ENCODE data around the gene INSYN2B.

The INSYN2B gene

GRCh38 chr5:169922474-169922873 lies 57.8 kb downstream of the INSYN2B start:
- FAIRE-seq = no peak

GRCh38 chr5:169921949-169922348 lies 58.3 kb downstream of the INSYN2B start:
- FAIRE-seq = no peak

- FAIRE-seq = no peak
Observed at GRCh38 chr5:169921384-169921783, 58.9 kb downstream of the INSYN2B start.

- no peak for FAIRE-seq
Observed at GRCh38 chr5:169920474-169920873, 59.8 kb downstream of the INSYN2B start.

DNA sequence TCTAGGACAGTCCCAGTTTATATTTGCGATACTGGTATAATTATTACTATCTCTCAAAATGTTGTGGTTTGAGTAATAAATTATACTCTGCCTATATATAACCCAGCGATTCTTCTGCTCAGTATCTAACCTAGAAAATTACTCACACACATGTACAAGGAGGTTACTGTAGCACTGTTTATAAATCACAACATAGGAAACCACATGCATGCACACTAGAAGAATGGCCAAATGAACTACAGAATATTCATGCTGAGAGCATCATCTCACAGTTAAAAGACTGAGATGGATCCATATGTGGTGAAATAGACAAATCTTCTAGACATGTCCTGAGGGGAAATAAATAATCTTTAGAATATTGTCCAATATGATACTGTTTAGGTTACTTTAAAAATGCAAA lies 62.1 kb downstream of the INSYN2B start:
- FAIRE-seq = no peak

GRCh38 chr5:169917500-169917899 lies 62.8 kb downstream of the INSYN2B start:
- FAIRE-seq = no peak

- FAIRE-seq = no peak
Observed at GRCh38 chr5:169914766-169915165, 65.5 kb downstream of the INSYN2B start.

GRCh38 chr5:169913479-169913878 lies 66.8 kb downstream of the INSYN2B start:
- no peak for FAIRE-seq

DNA sequence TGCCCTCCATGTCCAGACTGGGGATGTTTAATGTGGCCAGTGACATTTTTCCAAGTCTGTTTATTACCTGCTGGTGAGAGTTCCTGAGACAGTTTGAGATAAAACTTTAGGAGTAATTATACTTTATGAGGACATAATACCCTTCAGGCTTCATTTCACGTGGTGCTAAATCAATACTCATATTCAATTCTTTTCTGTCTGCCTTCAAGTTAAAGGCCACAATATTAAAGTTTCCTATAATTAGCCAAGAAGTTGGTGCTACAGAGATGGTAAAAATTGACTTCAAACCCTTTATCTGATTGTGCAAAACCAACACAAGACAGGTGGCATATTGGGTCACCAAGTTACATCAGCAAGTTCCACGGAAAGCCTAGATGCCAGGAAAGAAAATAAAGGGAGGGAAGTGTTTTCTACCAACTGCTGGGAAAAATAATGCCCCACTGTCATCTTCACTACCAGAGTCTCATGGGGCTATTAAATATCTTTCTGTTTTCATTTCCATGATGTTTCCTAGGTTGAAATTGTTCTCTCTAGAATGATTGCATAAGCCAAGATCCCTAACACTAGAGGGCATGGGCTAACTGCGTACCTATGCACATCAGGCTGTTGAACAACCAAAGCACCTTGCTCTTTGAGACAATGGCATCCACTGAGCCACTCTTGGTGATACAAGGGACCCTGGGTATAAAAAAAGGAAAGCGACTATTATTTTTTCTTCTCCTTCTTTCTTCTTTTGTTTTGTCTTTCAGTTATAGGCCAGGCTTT lies 68.7 kb downstream of the INSYN2B start:
- no peak for FAIRE-seq

- FAIRE-seq = no peak
Observed at GRCh38 chr5:169910393-169910792, 69.9 kb downstream of the INSYN2B start.

DNA sequence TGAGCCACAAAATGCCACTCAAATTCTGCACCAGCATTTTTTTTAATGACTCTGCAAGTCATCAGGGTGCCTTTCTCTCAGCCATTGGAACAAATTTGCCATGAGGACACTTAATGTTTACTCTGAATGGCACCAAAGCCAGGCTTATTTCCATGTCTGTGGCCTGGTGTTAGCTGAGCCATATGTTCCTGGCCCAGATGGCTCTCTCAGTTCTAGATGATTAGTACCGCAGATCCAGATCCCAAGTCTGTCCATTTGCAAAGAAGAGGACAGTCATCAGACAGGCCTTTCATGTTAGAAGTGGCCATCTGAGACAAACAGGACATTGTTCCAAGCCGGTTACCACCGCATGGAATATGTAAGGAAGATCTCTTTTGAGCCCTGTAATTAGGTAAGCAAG lies 70.3 kb downstream of the INSYN2B start:
- FAIRE-seq = no peak

- no peak for FAIRE-seq
Observed at GRCh38 chr5:169908864-169909263, 71.4 kb downstream of the INSYN2B start.

DNA sequence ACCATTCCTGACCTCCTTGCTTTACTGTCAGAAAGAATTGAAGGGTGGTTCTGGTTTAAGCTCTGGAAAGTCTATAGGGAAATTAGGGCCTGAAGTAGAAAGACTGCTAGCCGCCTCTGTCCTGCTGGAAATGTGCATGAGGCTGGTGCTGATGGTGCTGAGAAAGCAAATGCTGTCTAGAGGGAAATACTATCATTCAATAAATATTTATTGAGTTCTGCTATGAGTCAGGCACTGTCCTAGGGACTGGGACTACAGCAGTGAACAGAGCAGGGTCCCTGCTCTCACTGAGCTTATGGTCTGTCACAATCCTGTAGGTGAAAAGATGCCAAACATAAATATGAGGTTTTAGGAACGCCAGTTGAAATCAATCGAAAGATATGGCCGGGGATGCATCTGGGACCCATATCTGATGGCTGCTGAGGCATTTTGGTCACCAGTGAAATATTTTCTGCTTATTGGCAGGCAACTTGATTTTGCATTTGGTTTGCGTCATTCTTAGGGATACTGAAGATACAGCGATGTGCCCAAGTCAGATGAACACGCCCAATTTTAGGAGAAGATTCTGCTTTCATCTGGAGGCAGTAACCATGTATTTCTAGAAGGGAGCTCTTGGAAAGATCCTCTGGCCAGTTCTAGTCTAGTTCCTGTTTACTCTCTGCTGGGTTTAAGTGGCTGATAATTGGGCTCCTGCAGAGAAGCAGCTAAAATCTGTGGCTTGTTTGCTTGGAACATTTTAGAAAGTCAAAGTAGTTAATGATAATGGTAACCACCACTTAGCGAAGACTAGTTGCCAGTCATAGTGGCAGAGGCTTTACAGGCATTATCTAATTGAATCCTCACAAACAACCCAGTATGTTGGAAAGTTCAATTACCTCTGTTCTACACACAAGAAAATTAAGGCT lies 73.3 kb downstream of the INSYN2B start:
- FAIRE-seq = no peak

DNA sequence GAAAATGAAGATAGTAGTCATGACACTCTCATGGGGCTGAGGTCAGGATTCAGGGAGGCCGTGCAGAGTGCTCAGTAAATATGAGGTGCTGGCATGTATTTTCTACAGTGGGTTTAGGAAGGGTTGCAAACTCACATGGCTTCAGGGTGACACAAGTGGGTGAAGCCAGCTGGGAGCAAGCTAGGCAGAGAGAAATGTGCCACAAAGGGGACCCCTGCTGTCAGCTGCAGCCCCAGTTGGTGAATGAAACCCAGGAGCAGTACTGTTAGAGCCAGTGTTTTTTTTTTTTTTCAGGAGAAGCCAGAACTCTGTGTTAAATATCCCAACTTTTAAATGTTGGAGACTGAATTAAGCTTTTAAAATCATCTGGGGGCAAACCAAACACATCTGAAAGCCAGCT lies 75.3 kb downstream of the INSYN2B start:
- no peak for FAIRE-seq

DNA sequence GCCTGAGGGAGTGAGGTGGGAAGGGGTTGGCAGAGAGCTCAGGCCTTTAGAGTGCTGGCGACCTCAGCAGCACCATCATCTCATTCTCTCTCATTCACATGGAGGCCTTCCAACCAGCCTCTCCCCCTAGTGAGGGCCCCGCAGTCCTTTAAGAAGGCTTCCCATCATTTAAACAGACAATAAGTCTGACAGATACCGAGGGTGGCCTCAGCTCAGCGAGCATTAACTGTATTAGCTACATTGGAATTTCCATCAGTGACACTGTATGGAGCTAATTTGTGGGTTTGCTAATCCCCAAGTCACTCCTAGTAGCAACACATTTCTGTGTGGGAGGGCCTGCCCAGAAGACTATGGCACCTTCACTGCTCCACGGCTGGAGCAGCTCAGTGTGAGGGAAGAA lies 75.8 kb downstream of the INSYN2B start:
- no peak for FAIRE-seq

DNA sequence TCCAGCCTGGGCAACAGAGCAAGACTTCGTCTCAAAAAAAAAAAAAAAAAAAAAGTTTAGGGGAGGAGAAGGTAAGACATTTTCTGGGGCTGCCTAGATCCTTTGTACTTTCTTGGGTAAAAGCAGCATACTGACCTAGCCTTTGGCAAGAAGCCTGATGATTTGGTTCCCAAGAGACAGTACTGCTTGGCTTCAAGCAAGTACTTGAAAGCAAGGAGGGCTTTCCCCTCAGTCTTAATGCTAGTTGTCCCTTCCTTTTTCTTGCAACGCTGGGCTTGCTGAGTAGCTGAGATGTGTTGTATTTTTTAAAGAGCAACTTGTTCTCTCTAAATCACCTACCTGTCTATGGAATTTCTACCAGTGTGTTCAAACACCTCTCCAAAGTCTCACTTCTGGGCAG lies 76.2 kb downstream of the INSYN2B start:
- no peak for FAIRE-seq

- FAIRE-seq = no peak
Observed at GRCh38 chr5:169901896-169902295, 78.4 kb downstream of the INSYN2B start.

DNA sequence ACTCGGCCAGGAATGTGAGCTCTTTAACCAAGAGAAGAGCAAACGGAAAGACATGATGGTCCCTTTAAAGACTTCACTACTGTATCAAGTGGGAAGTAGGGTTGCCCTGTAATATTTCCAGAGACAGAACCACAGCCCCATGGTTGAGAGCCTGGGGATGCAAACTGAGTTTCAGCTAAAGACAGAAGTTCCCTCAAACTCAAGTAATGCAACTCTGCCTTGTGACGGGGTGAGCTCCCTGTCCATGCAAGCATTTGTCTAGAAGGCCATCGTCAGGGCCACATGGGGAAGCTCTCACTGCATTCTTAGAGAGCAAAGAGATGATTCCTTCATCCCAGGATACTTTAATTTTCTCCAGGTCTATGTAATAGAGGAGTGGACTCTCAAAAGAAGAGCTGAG lies 82.8 kb downstream of the INSYN2B start:
- no peak for FAIRE-seq

DNA sequence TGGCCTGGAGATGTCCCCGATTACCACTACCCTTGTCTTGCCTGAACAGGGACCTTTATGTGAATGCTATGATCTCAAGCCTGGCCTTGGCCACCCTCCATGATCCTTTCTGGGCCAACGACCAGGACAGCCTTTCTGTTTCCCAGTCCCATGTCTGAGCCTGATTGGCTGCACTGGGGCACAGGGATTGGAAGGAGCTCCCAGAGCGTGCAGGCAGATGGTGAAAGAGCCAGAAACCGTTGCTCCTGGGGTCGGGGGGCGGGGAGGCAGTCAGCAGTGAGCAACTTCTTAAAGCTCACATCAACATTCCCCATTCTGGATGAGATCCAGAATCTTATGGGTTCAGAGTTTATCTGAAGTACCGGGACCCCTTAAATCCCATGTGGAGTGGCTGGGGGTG lies 84.4 kb downstream of the INSYN2B start:
- FAIRE-seq = no peak

DNA sequence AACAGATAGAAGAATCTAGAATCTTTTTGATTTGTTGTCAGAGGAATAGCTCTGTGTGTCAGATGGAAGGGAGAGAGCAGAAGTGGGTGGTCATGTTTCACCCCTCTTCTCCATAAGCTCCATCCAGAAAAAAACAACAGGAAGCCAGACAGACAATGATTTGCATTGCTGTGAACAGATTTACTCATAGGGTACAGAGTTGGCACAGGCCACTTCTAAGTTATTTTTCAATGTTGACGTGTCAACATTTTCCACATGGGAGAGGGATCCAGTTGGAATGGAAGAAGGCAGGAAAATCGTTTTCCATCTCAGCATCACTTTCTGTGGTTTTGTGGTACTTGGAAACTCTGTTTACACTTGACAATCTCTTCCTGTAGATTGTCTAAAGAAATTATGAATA lies 86.7 kb downstream of the INSYN2B start:
- FAIRE-seq = no peak

- FAIRE-seq = no peak
Observed at GRCh38 chr5:169893010-169893409, 87.3 kb downstream of the INSYN2B start.

DNA sequence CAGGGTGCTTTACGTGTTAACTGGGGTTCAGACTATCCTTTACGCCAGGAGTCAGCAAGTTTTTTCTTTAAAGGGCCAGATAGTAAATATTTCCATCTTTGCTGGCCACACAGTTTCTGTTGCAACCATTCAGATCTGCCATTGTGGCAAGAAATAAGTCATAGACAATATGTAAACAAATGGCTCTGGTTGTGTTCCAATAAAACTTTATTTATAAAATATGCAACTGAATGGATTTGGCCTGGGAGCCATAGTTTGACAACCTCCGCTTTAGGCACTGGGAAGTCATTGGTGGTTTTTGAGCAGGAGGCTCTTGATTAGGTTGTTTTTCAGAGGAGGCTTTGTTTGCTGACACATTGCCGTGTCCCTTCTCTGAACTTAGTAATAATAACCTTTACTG lies 90.7 kb downstream of the INSYN2B start:
- no peak for FAIRE-seq

DNA sequence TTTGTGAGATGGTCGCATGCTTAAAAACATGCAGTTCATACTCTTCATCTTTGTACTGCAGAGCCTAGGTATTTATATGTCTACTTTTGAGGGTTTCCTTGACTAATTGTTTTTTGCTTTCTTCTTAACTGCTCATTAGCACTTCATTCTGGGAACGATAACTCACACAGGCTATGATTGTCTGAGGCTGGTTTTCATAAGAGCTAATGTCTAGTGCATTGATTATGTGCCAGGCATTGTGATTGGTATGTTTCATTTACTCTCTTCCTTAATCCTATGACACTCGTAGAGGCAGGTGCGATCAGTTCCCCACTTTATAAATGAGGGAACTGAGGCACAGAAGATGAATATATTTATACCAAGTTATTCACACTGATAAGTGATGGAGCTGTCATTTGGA lies 93.6 kb downstream of the INSYN2B start:
- FAIRE-seq = no peak

- FAIRE-seq = no peak
Observed at GRCh38 chr5:169886033-169886432, 94.3 kb downstream of the INSYN2B start.
